ENCODE measurements around the gene MAPK4.

MAPK4 gene

DNA sequence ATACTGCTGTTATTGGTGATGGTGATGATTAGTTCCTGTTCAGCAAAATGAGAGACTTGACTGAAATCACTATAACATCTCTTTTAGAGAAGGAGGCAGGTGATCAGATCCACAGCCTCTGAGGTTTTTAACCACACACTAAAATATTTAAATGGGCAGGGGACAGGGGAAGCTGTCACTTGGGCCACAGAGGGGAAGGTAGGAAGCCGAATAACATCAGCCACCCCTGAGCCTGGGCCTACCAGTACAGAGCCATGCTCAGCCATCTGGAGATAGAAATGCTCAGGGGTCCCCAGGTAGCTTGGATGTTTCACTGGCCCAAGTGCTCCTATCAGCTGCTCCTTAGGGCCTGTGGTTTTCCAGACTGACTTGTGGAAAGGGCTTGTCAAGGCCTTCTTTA is 137.6 kb downstream of the MAPK4 start:
- no peaks in the 10 kb centered on the region for H3K79me2 ChIP-seq (ENCODE audit: insufficient read depth, low read length)
- no peak overlapping the region for H3K4me3 ChIP-seq (ENCODE audit: low read depth in 1 of 2, low read length in 2 of 2)
- H3K4me2 ChIP-seq (ENCODE audit: insufficient read depth, low read length): no peak overlapping the region
- H3K27ac ChIP-seq (ENCODE audit: low read length): no peak overlapping the region
- no peak overlapping the region for H2AFZ ChIP-seq (ENCODE audit: low read depth, low read length)
- no peak for DNase-seq
- no peaks in the 10 kb centered on the region for H4K20me1 ChIP-seq (ENCODE audit: insufficient read depth, low read length)
- H3K9ac ChIP-seq (ENCODE audit: low read depth, low read length): no peak overlapping the region
- H3K9me3 ChIP-seq (ENCODE audit: insufficient read depth, low read length, severe bottlenecking): no peaks in the 10 kb centered on the region
- no peaks in the 10 kb centered on the region for H3K36me3 ChIP-seq (ENCODE audit: insufficient read depth, low read length)
- TF ChIP-seq, protein P1, sequence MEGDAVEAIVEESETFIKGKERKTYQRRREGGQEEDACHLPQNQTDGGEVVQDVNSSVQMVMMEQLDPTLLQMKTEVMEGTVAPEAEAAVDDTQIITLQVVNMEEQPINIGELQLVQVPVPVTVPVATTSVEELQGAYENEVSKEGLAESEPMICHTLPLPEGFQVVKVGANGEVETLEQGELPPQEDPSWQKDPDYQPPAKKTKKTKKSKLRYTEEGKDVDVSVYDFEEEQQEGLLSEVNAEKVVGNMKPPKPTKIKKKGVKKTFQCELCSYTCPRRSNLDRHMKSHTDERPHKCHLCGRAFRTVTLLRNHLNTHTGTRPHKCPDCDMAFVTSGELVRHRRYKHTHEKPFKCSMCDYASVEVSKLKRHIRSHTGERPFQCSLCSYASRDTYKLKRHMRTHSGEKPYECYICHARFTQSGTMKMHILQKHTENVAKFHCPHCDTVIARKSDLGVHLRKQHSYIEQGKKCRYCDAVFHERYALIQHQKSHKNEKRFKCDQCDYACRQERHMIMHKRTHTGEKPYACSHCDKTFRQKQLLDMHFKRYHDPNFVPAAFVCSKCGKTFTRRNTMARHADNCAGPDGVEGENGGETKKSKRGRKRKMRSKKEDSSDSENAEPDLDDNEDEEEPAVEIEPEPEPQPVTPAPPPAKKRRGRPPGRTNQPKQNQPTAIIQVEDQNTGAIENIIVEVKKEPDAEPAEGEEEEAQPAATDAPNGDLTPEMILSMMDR (IDR thresholded peaks at IDR 0.05; ENCODE audit: borderline replicate concordance, extremely low read depth, low read length, poor library complexity, severe bottlenecking): no peak
- no peak for TF ChIP-seq EZH2 (IDR thresholded peaks at IDR 0.05; ENCODE audit: borderline replicate concordance, low read depth, low read length, severe bottlenecking)
- H3K4me1 ChIP-seq (ENCODE audit: insufficient read depth, low read length): no peaks in the 10 kb centered on the region
- H3K27me3 ChIP-seq (ENCODE audit: insufficient read depth, low read length, poor library complexity): peaks cover 7% of the 10 kb centered on the region
- ATAC-seq (ENCODE audit: insufficient read depth, low read depth): no peak

DNA sequence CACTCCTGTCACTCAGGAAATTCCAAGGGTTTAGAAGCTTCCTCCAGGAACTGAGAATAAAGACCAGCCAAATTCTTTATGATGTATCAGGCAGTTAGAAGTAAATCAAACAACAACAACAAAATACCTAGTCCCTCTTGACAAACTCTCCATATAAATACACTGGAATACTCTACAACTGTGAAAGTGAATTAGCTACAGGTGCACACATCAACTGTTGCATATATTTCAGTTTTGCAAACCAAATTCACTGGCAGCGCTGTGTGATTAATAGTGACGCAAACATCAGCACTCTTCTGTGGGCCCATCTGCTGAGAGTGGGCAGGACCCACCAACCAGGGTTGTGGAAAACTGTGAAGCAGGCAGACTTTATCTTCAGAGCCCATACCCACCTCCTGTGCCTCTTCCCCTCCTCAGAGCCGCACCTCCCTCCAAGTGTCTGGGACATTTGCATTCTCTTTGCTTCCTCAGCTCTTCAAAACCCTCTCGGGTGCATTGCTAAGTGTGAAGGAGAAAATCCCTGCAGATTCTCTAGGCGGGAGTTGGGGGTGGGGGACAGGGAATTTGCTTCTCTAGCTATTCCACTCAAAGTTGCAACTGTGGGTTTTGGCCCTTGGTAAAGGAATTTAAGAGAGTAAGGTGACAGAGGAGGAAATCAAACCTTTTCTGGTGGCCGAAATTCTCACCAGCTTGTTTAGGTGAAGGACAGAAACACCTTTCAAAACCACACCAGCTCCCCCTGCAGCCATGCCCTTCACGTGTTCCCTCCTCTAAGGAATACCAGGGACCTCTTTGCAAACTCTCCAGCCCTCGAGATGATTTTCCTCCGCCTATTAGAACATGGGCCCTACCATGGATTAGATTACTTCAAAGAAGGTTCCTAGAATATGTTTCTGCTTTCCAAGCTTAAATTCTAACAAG is 140.6 kb downstream of the MAPK4 start:
- H3K27me3 ChIP-seq (ENCODE audit: insufficient read depth, low read length, poor library complexity): peaks cover 7% of the 10 kb centered on the region
- H3K4me1 ChIP-seq (ENCODE audit: insufficient read depth, low read length): no peaks in the 10 kb centered on the region
- no peaks in the 10 kb centered on the region for H3K79me2 ChIP-seq (ENCODE audit: insufficient read depth, low read length)
- TF ChIP-seq EZH2 (IDR thresholded peaks at IDR 0.05; ENCODE audit: borderline replicate concordance, low read depth, low read length, severe bottlenecking): no peak
- TF ChIP-seq, protein P1 (IDR thresholded peaks at IDR 0.05; ENCODE audit: borderline replicate concordance, extremely low read depth, low read length, poor library complexity, severe bottlenecking): no peak
- no peaks in the 10 kb centered on the region for H3K36me3 ChIP-seq (ENCODE audit: insufficient read depth, low read length)
- no peak overlapping the region for H3K9ac ChIP-seq (ENCODE audit: low read depth, low read length)
- no peak overlapping the region for H2AFZ ChIP-seq (ENCODE audit: low read depth, low read length)
- H3K27ac ChIP-seq (ENCODE audit: low read length): no peak overlapping the region
- H3K9me3 ChIP-seq (ENCODE audit: insufficient read depth, low read length, severe bottlenecking): no peaks in the 10 kb centered on the region
- ATAC-seq (ENCODE audit: insufficient read depth, low read depth) (no peak), DNase-seq (no peak)
- H4K20me1 ChIP-seq (ENCODE audit: insufficient read depth, low read length): no peaks in the 10 kb centered on the region
- no peak overlapping the region for H3K4me3 ChIP-seq (ENCODE audit: low read depth in 1 of 2, low read length in 2 of 2)
- H3K4me2 ChIP-seq (ENCODE audit: insufficient read depth, low read length): no peak overlapping the region

DNA sequence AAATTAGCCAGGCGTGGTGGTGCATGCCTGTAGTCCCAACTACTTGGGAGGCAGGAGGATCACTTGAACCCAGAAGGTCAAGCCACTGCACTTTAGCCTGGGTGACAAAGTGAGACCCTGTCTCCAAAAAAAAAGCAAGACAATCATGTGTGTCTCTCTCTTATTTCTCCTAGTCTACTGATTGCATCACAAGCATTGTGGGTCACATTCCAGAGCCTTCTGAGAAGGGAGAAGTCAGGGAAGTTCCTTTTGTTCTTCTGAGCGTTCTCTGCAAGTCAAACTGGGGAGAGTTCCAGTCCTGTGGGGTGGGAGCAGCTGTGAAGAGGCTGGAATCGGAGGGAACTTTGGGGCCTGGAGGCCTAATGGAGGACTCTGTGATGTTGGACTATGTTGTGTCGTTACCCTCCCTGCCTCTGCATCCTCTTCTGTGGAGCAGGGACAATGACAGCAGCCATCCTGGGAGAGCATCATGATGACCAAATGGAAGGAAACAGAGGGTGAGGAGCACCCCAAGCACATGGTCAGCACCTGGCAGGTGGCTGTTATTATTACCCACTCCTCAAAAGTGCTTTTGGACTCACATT is 144.6 kb downstream of the MAPK4 start:
- no peaks in the 10 kb centered on the region for H4K20me1 ChIP-seq (ENCODE audit: insufficient read depth, low read length)
- no peaks in the 10 kb centered on the region for H3K36me3 ChIP-seq (ENCODE audit: insufficient read depth, low read length)
- no peak for DNase-seq
- H3K4me3 ChIP-seq (ENCODE audit: low read depth in 1 of 2, low read length in 2 of 2): no peak overlapping the region
- no peak overlapping the region for H3K4me2 ChIP-seq (ENCODE audit: insufficient read depth, low read length)
- H3K9me3 ChIP-seq (ENCODE audit: insufficient read depth, low read length, severe bottlenecking): no peaks in the 10 kb centered on the region
- no peak overlapping the region for H2AFZ ChIP-seq (ENCODE audit: low read depth, low read length)
- no peaks in the 10 kb centered on the region for H3K79me2 ChIP-seq (ENCODE audit: insufficient read depth, low read length)
- no peak overlapping the region for H3K27ac ChIP-seq (ENCODE audit: low read length)
- peaks cover 6% of the 10 kb centered on the region for H3K27me3 ChIP-seq (ENCODE audit: insufficient read depth, low read length, poor library complexity)
- H3K4me1 ChIP-seq (ENCODE audit: insufficient read depth, low read length): no peaks in the 10 kb centered on the region
- ATAC-seq (ENCODE audit: insufficient read depth, low read depth): no peak
- no peak for TF ChIP-seq EZH2 (IDR thresholded peaks at IDR 0.05; ENCODE audit: borderline replicate concordance, low read depth, low read length, severe bottlenecking)
- TF ChIP-seq, protein P1 (IDR thresholded peaks at IDR 0.05; ENCODE audit: borderline replicate concordance, extremely low read depth, low read length, poor library complexity, severe bottlenecking): no peak
- no peak overlapping the region for H3K9ac ChIP-seq (ENCODE audit: low read depth, low read length)

Data from DND-41 (cell line).